Endodermal cell (in vitro differentiated cells): Measurements from ENCODE around the gene SPRING1. TPM values are rescaled to one million over a fixed set of nuclear protein-coding genes. Genes with fewer than 3 reads are reported as not detected.

Experiments
- DNase-seq: peaks from one replicate; pipeline ENCODE4 v3.0.0-alpha.2; 2017
- H3K27ac ChIP-seq: 2 replicates; pipeline ENCODE4 v1.5.1; 2013; ENCODE audit warnings: mild to moderate bottlenecking, low read depth, low read length, moderate library complexity
- H3K27me3 ChIP-seq: 2 replicates; pipeline ENCODE4 v1.6.1; 2013; ENCODE audit warnings: mild to moderate bottlenecking, low read length, moderate library complexity; ENCODE audit not compliant: insufficient read depth, control insufficient read depth, poor library complexity, severe bottlenecking
- H3K36me3 ChIP-seq: 2 replicates; pipeline ENCODE4 v1.7.0; 2013; ENCODE audit warnings: mild to moderate bottlenecking, low read length, moderate library complexity; ENCODE audit not compliant: control insufficient read depth, insufficient read depth
- H3K4me1 ChIP-seq: one replicate; pipeline ENCODE4 v1.7.0; 2013; ENCODE audit warnings: low read length; ENCODE audit not compliant: control insufficient read depth, insufficient read depth
- H3K4me3 ChIP-seq: 2 replicates; pipeline ENCODE4 v1.5.1; 2013; ENCODE audit warnings: mild to moderate bottlenecking, low read length, moderate library complexity
- H3K9ac ChIP-seq: 2 replicates; pipeline ENCODE4 v1.6.1; 2013; ENCODE audit warnings: mild to moderate bottlenecking, low read length, moderate library complexity; ENCODE audit not compliant: poor library complexity, severe bottlenecking; ENCODE audit errors: extremely low read depth
- H3K9me3 ChIP-seq: 2 replicates; pipeline ENCODE4 v1.6.1; 2013; ENCODE audit warnings: mild to moderate bottlenecking, low read length, moderate library complexity; ENCODE audit not compliant: control insufficient read depth
- H3K27ac Mint-ChIP-seq: 2 replicates; pipeline ENCODE4 v1.8.0; 2020; ENCODE audit warnings: mixed read lengths
- H3K27me3 Mint-ChIP-seq: 2 replicates; pipeline ENCODE4 v1.8.0; 2021; ENCODE audit warnings: mild to moderate bottlenecking, mixed read lengths; ENCODE audit not compliant: insufficient read depth
- H3K36me3 Mint-ChIP-seq: 2 replicates; pipeline ENCODE4 v1.8.0; 2020; ENCODE audit warnings: low read depth, mixed read lengths
- H3K4me1 Mint-ChIP-seq: 2 replicates; pipeline ENCODE4 v1.8.0; 2020; ENCODE audit warnings: mixed read lengths
- H3K4me3 Mint-ChIP-seq: 2 replicates; pipeline ENCODE4 v1.8.0; 2020; ENCODE audit warnings: mild to moderate bottlenecking, moderate library complexity, mixed read lengths
- H3K9me3 Mint-ChIP-seq: 2 replicates; pipeline ENCODE4 v1.8.0; 2020; ENCODE audit warnings: mild to moderate bottlenecking, mixed read lengths
- WGBS, 2 experiments: methylation state at CpG; one replicate each; pipeline versions ENCODE4 v1.1.5 to v1.1.7; 2013; ENCODE audit warnings: missing lambda C conversion rate in 2 of 2, mixed read lengths in 1 of 2; ENCODE audit not compliant: insufficient coverage in 1 of 2, insufficient read length in 1 of 2; 5-methylcytosine and 5-hydroxymethylcytosine counted together
- total RNA-seq, 2 donors: library from RNA; stranded (reverse); fragmentation: NEBNext Ultra II Directional in 1 of 2; extraction: Animal tissue kit (Norgen Biotek cat#: 25700) in 1 of 2; gene quantifications; 2 replicates in 1 of 2; 3 replicates in 1 of 2; pipeline ENCODE4 v1.2.1, GENCODE V29; 2021
- TF ChIP-seq, protein P1 (sequence below): fragments of 200-600 bp; sonication (generic); conservative IDR thresholded peaks from 2 replicates; pipeline ENCODE4 v1.5.0; 2021; ENCODE audit warnings: antibody characterized with exemption, mild to moderate bottlenecking

Gene SPRING1
- total RNA-seq, 2 donors from 2014 or later = 81.7 to 108 TPM

DNA sequence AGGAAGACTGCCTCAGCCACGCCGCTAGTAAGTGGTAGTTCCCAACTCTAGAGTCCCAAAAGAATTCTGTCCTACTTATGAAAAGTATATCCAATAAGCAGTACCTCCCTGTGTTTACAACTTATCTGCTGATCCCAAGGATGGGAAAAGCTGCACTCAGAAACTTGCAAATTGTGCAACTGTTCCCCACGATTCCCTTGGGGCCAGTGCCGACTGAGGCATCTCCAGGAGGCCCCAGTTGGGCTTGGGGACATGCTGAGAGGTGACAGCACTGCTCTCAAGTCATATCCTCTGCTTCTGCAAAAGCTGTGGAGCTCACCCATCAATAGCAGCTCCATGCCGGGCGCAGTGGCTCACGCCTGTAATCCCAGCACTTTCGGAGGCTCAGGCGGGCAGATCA is 23.7 kb downstream of the SPRING1 start:
- Histone ChIP-seq H3K9me3 (no peaks in the 10 kb centered on the region), H3K4me1 (peaks cover 9% of the 10 kb centered on the region), H3K36me3 (peaks cover 63% of the 10 kb centered on the region), H3K27me3 (peaks cover 11% of the 10 kb centered on the region), H3K27ac (no peak overlapping the region), H3K4me3 (no peak overlapping the region), H3K9ac (no peak overlapping the region)
- Mint-ChIP-seq H3K36me3 (peaks cover 46% of the 10 kb centered on the region), H3K27ac (no peak overlapping the region), H3K27me3 (peaks cover 3% of the 10 kb centered on the region), H3K4me1 (peaks cover 15% of the 10 kb centered on the region), H3K9me3 (no peaks in the 10 kb centered on the region), H3K4me3 (no peak overlapping the region)
- TF ChIP-seq, protein P1, sequence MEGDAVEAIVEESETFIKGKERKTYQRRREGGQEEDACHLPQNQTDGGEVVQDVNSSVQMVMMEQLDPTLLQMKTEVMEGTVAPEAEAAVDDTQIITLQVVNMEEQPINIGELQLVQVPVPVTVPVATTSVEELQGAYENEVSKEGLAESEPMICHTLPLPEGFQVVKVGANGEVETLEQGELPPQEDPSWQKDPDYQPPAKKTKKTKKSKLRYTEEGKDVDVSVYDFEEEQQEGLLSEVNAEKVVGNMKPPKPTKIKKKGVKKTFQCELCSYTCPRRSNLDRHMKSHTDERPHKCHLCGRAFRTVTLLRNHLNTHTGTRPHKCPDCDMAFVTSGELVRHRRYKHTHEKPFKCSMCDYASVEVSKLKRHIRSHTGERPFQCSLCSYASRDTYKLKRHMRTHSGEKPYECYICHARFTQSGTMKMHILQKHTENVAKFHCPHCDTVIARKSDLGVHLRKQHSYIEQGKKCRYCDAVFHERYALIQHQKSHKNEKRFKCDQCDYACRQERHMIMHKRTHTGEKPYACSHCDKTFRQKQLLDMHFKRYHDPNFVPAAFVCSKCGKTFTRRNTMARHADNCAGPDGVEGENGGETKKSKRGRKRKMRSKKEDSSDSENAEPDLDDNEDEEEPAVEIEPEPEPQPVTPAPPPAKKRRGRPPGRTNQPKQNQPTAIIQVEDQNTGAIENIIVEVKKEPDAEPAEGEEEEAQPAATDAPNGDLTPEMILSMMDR = no peak
- WGBS, 2 experiments = 88 to 95% methylated on average over 9 of the region's 9 CpGs
- DNase-seq = no peak

DNA sequence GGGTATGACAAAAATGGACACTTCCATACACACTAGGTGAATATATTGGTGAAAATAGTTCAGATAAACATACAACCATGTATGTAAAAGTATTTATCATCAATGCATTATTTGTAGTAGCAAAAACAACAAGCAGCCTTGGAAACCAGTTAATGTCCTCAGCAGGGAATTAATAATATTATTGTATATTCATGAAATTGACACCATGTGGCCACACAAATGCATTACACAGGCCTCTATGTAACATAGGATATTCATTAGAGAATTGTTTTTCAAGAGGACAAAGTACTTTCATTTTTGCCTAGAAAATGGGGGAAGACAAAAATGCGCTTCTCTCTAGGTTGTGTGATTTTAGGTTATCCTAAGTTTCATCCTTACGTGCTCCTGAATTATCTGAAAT is 24.3 kb downstream of the SPRING1 start:
- peaks cover 46% of the 10 kb centered on the region for H3K36me3 Mint-ChIP-seq
- no peak overlapping the region for H3K27ac Mint-ChIP-seq
- peaks cover 11% of the 10 kb centered on the region for H3K4me1 Mint-ChIP-seq

DNA sequence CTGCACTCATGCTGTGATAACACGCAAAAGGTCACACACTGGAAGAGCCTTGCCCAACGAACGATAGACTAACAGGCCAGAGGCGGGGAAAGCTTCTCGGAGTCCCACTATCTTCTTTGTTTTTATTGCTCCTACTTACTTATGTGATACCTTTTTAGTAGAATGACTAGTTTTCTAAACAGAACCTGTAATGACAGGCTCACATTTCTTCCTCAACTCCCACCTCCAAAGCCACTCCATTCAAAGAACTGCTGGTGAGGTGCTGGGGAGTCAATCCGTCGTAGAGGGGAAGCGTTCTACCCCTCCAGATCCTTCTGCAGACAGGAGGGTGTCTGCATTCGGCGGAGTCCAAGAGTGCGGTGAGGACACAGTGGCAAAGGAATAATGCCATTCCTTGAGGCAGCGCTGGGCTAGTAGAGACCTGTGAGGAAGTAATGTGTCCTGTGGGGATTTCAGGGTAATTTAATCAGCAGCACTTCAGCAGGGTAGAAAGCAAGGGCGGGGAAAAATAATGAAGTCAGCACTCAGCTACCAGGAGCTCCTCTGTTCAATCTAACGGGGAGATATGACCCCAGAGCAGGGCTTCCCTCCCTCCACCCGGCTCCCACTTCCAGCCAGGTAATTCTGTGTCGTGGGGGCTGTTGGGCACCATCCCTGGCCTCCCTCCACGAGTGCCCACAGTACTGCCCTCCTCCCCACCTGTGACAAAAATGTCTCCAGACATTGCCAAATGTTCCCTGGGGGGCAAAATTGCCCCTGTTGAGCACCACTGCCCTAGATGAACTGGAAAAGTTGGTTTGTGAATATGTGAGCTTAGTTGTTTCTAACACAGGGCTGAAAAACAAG is 25.2 kb downstream of the SPRING1 start:
- WGBS, 2 experiments = 92 to 96% methylated on average over 9 to 17 of the region's 17 CpGs
- Mint-ChIP-seq H3K4me3 (no peak overlapping the region), H3K9me3 (no peaks in the 10 kb centered on the region), H3K36me3 (peaks cover 42% of the 10 kb centered on the region), H3K27me3 (peaks cover 6% of the 10 kb centered on the region), H3K27ac (no peak overlapping the region), H3K4me1 (peaks cover 3% of the 10 kb centered on the region)
- Histone ChIP-seq H3K4me1 (peaks cover 2% of the 10 kb centered on the region), H3K36me3 (peaks cover 52% of the 10 kb centered on the region), H3K9ac (no peak overlapping the region), H3K27ac (no peak overlapping the region), H3K4me3 (no peak overlapping the region), H3K27me3 (peaks cover 11% of the 10 kb centered on the region), H3K9me3 (no peaks in the 10 kb centered on the region)
- TF ChIP-seq, protein P1 = no peak
- DNase-seq = no peak

More for the DNA sequence above, 24.3 kb downstream of the SPRING1 start:
- 86 to 100% methylated on average over 1 to 2 of the region's 2 CpGs for WGBS, 2 experiments
- H3K4me1 ChIP-seq = peaks cover 9% of the 10 kb centered on the region
- peaks cover 3% of the 10 kb centered on the region for H3K27me3 Mint-ChIP-seq
- no peak overlapping the region for H3K9ac ChIP-seq
- H3K9me3 ChIP-seq = no peaks in the 10 kb centered on the region
- DNase-seq = no peak
- H3K4me3 Mint-ChIP-seq = no peak overlapping the region
- H3K36me3 ChIP-seq = peaks cover 57% of the 10 kb centered on the region
- H3K9me3 Mint-ChIP-seq = no peaks in the 10 kb centered on the region
- TF ChIP-seq, protein P1 = peak; percentile 25
- no peak overlapping the region for H3K27ac ChIP-seq
- peaks cover 11% of the 10 kb centered on the region for H3K27me3 ChIP-seq
- no peak overlapping the region for H3K4me3 ChIP-seq
